ENCODE results near the gene CPNE7.

The CPNE7 gene

DNA sequence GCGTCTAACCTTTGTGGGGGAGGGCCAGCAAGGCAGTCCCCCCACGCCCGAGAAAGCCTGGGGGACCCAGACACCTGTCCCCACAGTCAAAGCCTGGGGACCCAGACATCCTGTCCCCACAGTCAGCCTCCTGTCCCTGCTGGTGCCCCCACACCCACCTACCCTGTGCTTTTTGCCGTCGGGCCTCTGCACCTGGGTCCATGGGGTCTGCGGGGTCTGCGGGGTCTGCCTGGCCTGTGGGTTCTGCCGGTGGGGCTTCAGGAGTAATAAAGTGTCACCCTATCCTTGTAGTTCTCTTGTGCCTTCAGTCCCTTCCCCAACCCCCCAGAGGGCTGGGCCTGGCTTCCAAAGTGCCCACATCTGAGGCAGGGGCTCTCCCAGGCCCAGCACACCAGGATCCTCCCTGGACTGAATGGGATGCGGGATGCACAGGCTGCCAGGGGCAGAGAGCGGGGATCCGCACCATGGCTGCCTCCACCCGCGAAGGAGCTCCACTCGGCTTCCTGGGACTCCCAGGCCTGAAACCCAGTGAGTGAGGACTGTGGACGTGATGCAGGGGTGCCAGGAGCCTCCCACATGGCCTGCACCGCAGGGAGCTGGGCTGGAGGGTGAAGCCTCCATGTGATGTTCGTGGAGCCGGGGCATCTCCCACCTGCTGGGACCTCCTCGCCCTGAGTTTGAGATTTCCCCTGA lies 21.5 kb downstream of the CPNE7 start:
- Histone ChIP-seq H3K27me3 (ENCODE audit: control insufficient read depth, low read length) (no peaks in the 10 kb centered on the region), H3K4me1 (ENCODE audit: control insufficient read depth, low read length) (no peaks in the 10 kb centered on the region), H3F3A (ENCODE audit: control insufficient read depth, insufficient read depth) (no peaks in the 10 kb centered on the region), H3K79me2 (ENCODE audit: control insufficient read depth, low read length) (no peaks in the 10 kb centered on the region), H4K20me1 (ENCODE audit: control insufficient read depth, insufficient read depth, low read depth, low read length) (no peaks in the 10 kb centered on the region), H3K36me3 (ENCODE audit: control insufficient read depth, low read length) (no peaks in the 10 kb centered on the region), H3K27ac (ENCODE audit: low read depth, low read length) (no peak overlapping the region), H3K4me2 (ENCODE audit: low read length) (no peak overlapping the region), H3K9me2 (replicated peaks; ENCODE audit: control insufficient read depth, low read length) (no peaks in the 10 kb centered on the region), H3K9me3 (ENCODE audit: control insufficient read depth, insufficient read depth, low read length) (no peaks in the 10 kb centered on the region), H3K4me3 (ENCODE audit: low read length) (no peak overlapping the region)
- TF ChIP-seq EZH2phosphoT487 (IDR thresholded peaks at IDR 0.05; ENCODE audit: borderline replicate concordance, low read length) (no peak), CTCF (IDR thresholded peaks at IDR 0.05; ENCODE audit: low read depth, low read length, poor library complexity, severe bottlenecking) (no peak)

GRCh38 chr16:89598199-89598598 lies 22.6 kb downstream of the CPNE7 start:
- Histone ChIP-seq H3K4me2 (ENCODE audit: low read length) (no peak overlapping the region), H4K20me1 (ENCODE audit: control insufficient read depth, insufficient read depth, low read depth, low read length) (no peaks in the 10 kb centered on the region), H3K9me2 (replicated peaks; ENCODE audit: control insufficient read depth, low read length) (no peaks in the 10 kb centered on the region), H3K9me3 (ENCODE audit: control insufficient read depth, insufficient read depth, low read length) (no peaks in the 10 kb centered on the region), H3F3A (ENCODE audit: control insufficient read depth, insufficient read depth) (no peaks in the 10 kb centered on the region), H3K4me3 (ENCODE audit: low read length) (no peak overlapping the region), H3K27me3 (ENCODE audit: control insufficient read depth, low read length) (peaks cover 3% of the 10 kb centered on the region; the same call in 1 of the 2 replicates), H3K36me3 (ENCODE audit: control insufficient read depth, low read length) (no peaks in the 10 kb centered on the region), H3K4me1 (ENCODE audit: control insufficient read depth, low read length) (no peaks in the 10 kb centered on the region), H3K27ac (ENCODE audit: low read depth, low read length) (no peak overlapping the region), H3K79me2 (ENCODE audit: control insufficient read depth, low read length) (no peaks in the 10 kb centered on the region)
- TF ChIP-seq CTCF (IDR thresholded peaks at IDR 0.05; ENCODE audit: low read depth, low read length, poor library complexity, severe bottlenecking) (no peak), EZH2phosphoT487 (IDR thresholded peaks at IDR 0.05; ENCODE audit: borderline replicate concordance, low read length) (no peak)

DNA sequence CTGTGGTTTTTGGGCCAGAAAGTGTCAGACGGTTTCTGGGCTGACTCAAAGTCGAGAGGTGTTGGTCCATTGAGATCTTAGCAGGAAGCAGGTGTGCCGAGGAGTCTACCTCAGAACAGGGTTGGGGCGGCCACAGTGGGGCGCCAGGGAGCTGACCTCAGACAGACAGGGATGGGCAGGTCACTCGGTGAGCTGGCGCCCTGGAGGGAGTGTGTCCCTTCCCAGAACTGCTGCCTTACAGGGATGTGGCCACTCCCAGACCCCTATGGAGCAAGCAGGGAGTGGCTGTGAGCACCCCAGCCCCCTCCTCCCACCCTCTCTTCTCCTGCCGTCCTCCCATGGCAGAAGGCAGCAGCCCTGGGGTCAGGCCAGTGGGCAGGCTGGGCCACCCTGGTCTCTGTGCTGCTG lies 23.9 kb downstream of the CPNE7 start:
- H3K27ac ChIP-seq (ENCODE audit: low read depth, low read length), result no peak overlapping the region
- no peaks in the 10 kb centered on the region for H3K36me3 ChIP-seq (ENCODE audit: control insufficient read depth, low read length)

More for the DNA sequence above, 23.9 kb downstream of the CPNE7 start:
- no peaks in the 10 kb centered on the region for H4K20me1 ChIP-seq (ENCODE audit: control insufficient read depth, insufficient read depth, low read depth, low read length)
- H3K9me3 ChIP-seq (ENCODE audit: control insufficient read depth, insufficient read depth, low read length), result no peaks in the 10 kb centered on the region
- H3K27me3 ChIP-seq (ENCODE audit: control insufficient read depth, low read length), result peaks cover 3% of the 10 kb centered on the region; the same call in 1 of the 2 replicates
- H3K9me2 ChIP-seq (replicated peaks; ENCODE audit: control insufficient read depth, low read length), result no peaks in the 10 kb centered on the region
- H3K4me2 ChIP-seq (ENCODE audit: low read length), result no peak overlapping the region
- no peaks in the 10 kb centered on the region for H3K79me2 ChIP-seq (ENCODE audit: control insufficient read depth, low read length)
- no peak overlapping the region for H3K4me3 ChIP-seq (ENCODE audit: low read length)
- peak; percentile 70 for TF ChIP-seq CTCF (IDR thresholded peaks at IDR 0.05; ENCODE audit: low read depth, low read length, poor library complexity, severe bottlenecking)
- TF ChIP-seq EZH2phosphoT487 (IDR thresholded peaks at IDR 0.05; ENCODE audit: borderline replicate concordance, low read length), result no peak
- no peaks in the 10 kb centered on the region for H3K4me1 ChIP-seq (ENCODE audit: control insufficient read depth, low read length)
- no peaks in the 10 kb centered on the region for H3F3A ChIP-seq (ENCODE audit: control insufficient read depth, insufficient read depth)

All from DOHH2 (cell line).